ENCODE data around the gene MAGI2.

MAGI2 gene

GRCh38 chr7:78101076-78101475, 1352.4 kb downstream of the MAGI2 start:
- no peak for DNase-seq

- DNase-seq: no peak
These were observed 1353.6 kb downstream of the MAGI2 start for GRCh38 chr7:78099715-78100394.

DNA sequence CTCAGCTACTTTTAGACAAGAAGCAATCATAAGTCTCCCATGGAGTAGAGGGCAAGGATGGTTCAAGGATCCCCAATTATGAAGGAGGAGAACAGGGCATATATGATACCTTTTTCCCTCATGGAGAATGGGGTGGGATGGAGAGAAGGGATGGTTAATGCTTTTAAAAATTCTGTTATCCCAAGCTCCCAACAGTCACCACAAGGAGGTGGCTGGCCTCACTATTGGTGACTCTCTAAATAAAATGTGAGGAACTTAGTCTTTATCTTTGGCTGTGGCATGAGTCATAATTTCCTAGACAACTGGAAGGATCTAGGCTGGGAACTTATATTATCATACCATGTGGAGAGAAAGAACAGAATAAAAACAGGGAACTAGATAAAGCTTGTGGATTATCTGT, 1357.9 kb downstream of the MAGI2 start:
- no peak for DNase-seq

DNA sequence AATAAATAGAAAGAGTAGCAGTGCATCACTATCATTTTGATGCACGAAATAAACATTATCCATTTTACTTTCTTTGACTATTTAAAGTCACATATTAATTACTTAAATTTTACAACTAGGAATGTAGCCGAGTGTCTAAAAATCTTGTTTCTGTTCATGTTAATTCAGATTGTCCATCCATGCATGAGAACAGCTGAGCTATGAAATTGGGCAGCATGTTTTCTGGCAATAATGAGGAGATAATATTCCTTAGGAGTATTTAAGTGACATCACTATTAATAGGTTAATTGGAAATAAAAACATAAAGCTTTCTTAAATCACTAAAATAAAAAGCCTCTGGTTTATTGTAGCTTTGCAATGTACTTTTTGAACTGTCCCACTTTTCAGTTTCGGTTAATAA, 1361.1 kb downstream of the MAGI2 start:
- DNase-seq: no peak

DNA sequence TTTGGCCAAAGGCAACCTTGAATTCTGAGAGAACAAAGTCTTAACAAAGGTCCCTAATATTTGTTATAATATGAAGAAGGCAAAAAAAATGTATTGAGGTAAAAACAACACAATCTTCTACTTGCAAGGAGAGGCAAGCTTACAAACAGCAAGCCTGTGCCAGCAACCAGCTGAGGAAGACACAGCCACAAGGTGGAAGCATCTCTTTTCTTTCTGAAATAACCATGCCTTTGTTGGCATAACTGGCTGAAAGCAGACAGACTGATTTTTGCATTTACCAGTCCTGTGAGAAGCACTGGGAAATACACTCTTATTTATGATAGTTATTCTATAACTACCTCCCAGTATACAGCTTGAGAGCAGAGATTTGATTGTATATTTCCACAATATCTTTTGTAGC, 1362.9 kb downstream of the MAGI2 start:
- DNase-seq: no peak

GRCh38 chr7:78083476-78084120, 1369.9 kb downstream of the MAGI2 start:
- no peak for DNase-seq

DNA sequence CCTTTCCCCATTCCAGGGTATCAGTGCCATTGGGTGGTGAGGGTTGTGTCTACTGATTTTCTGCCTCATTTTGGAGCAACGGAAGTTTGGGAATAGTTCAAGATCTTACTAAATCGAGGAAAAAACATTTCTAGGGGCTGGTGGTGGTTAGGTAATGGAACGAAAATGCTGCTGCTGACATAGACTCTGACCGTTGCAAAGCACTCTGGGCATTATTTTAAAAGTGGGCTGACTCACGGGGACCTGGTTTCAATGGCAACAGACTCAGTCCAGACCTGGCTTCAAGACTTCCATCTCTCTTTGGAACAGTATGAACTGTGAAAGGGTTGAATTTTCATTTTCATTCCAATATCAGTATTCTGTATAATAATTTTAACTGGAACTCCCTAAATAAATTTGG, 1370.9 kb downstream of the MAGI2 start:
- DNase-seq: no peak

GRCh38 chr7:78081888-78082287, 1371.6 kb downstream of the MAGI2 start:
- no peak for DNase-seq

DNA sequence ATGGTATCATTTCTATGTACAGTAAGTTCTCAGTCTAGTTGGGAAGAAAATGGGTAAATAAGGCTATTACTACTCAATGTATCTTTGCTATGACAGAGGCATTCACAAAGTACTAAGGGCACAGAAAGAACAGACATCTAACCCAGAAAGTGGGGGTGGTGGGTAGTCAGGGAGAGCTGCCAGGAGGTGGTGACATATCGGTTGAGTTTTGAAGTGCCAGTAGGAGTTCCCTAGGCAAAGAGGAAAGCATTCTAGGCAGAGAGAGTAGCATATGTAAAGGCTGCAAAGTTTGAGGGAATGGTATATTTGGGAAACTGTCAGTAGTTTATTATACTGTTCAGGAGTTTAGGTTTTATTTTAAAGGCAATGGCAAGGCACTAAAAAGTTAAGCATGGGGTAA, 1372.1 kb downstream of the MAGI2 start:
- no peak for DNase-seq

- no peak for DNase-seq
These were observed 1372.7 kb downstream of the MAGI2 start for GRCh38 chr7:78080811-78081210.

DNA sequence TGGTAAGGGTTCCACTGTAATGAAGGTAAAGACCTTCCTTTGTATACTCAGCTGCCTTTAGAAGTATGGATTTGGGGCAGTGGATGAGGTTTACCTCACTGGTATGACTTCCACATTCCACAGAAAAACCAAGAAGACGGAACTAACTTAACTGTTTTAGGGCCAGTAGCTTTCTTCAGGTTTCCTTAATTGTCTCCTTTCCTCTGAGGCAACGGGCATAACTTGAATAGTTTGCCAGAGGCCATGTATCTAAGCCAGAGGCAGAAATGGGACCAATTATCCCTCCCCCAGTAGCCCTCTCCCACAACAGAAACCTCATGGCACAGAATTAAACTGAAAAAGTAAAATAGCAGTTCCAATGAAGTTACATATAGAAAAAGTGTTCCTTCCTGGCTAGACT, 1373.2 kb downstream of the MAGI2 start:
- DNase-seq: no peak

- DNase-seq: no peak
These were observed 1378.8 kb downstream of the MAGI2 start for GRCh38 chr7:78074713-78075112.

- DNase-seq: no peak
These were observed 1379.7 kb downstream of the MAGI2 start for GRCh38 chr7:78073609-78074382.

DNA sequence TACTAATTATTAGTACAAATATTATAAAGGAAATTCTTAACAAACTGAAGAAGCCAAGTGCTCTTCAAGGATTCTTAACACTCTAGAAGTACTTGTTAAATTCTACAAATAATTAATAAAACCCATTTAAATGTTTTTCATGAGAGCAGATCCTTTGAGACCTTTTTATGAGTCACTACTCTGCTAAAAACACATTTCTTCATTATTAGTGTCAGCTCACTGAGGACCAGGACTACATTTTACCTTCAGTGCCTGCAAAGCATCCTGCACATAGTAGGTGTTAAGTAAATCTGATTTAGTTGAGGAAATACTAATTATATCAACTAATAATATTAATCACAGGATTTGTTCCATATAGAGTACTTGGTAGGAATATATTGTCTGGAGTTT, 1381.3 kb downstream of the MAGI2 start:
- DNase-seq: no peak

GRCh38 chr7:78071491-78072200, 1381.8 kb downstream of the MAGI2 start:
- no peak for DNase-seq

- DNase-seq: no peak
These were observed 1386.9 kb downstream of the MAGI2 start for GRCh38 chr7:78066599-78066998.

DNA sequence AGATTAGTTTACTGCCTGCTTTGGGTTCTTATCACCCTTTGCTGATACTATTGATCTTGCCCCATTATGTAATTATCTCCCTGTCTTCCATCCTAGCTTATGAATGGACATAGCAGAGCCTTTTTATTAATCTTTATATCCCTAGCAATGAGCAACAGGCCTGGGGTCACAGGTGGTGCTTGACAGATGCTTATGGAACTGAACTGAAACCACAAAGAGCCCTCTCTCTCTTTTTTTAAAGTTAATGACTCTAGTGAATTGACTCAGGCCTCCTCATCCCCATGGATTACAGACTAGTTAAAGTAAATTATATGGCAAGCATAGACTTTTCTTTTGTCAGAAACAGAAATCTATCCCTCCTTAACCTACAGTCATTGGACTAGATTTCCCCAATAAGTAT, 1389.7 kb downstream of the MAGI2 start:
- DNase-seq: no peak

- DNase-seq: no peak
These were observed 1391.3 kb downstream of the MAGI2 start for GRCh38 chr7:78062214-78062613.

- DNase-seq: no peak
These were observed 1395.9 kb downstream of the MAGI2 start for GRCh38 chr7:78057571-78057970.

GRCh38 chr7:78055599-78055998, 1397.9 kb downstream of the MAGI2 start:
- DNase-seq: no peak

- DNase-seq: no peak
These were observed 1398.4 kb downstream of the MAGI2 start for GRCh38 chr7:78055001-78055573.

GRCh38 chr7:78052112-78052511, 1401.4 kb downstream of the MAGI2 start:
- DNase-seq: no peak

DNA sequence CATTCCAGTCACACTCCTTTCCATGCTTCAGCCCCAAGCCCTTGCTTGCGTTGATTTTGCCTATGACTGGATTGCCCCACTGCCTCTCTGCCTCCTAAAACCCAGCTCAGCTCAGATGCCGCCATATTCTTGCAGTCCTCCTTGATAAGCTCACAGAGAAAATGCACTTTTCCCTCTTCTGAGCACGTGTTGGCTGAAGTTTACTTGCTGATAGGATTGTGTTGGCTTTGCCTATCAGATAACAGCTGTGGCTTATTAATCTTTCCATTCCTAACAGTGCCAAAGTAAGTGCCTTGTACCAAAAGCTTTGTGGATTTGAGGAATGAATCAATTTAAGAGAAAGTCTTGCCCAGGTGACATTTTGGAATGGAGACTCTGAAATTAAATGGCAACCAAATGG, 1405.7 kb downstream of the MAGI2 start:
- no peak for DNase-seq

Data from CD4-positive, alpha-beta T cell treated with Interleukin-12 subunit alpha and Interleukin-12 subunit beta, for 1 hour (primary cell).